ENCODE data around the gene C8A.

C8A gene

GRCh38 chr1:56897150-56898004 is 42.8 kb downstream of the C8A start:
- no peak for DNase-seq

- DNase-seq = no peak
These were observed 43.4 kb downstream of the C8A start for GRCh38 chr1:56898005-56898373.

- DNase-seq = no peak
These were observed 44.3 kb downstream of the C8A start for GRCh38 chr1:56898879-56899278.

GRCh38 chr1:56901716-56902115 is 47.1 kb downstream of the C8A start:
- DNase-seq = peak; percentile 42

DNA sequence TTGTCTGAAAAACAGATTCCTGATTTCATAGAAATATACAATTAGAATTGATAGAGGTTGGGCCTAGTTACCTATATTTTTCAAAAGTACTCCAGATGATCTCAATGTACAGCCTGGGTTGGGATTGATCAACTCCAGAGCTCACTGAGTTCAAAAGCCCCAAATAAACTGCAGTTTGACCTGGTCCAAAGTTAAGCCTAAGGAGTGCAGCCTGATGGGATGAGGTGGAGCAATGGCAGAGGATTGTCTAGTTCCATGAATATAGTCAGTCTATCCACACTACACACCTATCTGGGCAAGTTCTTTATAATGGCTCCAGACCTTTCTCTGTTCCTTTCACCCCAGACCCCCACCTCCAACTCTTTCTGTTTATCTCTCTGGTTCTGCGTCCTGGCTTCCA is 49.2 kb downstream of the C8A start:
- DNase-seq = no peak

- DNase-seq = no peak
These were observed 50.2 kb downstream of the C8A start for GRCh38 chr1:56904663-56905397.

GRCh38 chr1:56905667-56906066 is 51.1 kb downstream of the C8A start:
- DNase-seq = no peak

- peak; percentile 52 for DNase-seq
These were observed 54.1 kb downstream of the C8A start for GRCh38 chr1:56908619-56909221.

GRCh38 chr1:56910441-56910985 is 55.9 kb downstream of the C8A start:
- DNase-seq = no peak

DNA sequence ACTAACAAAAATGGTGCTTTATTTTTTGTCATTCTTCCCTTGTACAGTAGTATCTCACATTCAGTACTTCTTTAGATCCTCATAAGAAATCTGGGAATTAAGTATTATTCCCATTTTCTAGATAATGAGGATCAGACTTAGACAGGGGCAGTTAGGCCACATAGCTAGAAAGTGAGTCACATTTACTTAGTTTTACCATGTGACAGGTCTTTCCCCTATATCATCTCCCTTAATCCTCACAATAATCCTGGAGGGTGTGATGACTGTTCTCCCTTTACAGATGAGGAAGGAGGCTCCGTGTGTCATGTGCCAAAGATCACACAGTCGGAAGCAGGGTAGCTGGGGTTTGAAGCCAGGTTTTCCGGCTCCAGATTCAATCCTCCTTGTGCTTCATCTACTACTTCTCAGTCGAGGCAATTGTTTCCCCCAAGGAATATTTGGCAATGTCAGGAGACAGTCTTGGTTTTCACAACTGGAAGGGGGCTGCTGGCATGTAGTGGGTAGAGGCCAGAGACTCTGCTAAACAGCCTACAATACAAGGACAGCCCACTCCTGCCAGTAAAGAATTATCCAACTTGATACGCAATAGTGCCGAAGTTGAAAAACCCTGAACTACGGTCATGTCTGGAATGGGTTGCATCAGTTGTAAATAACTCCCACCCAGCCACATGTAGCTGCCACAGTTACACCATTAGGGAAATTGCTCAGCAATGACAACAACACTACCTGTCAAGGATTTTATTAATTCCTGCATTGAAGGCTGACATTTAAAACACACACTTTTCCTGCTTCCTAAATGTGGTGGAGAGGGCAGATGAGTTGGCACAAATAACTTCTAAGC is 56.7 kb downstream of the C8A start:
- peak; percentile 81 for DNase-seq

DNA sequence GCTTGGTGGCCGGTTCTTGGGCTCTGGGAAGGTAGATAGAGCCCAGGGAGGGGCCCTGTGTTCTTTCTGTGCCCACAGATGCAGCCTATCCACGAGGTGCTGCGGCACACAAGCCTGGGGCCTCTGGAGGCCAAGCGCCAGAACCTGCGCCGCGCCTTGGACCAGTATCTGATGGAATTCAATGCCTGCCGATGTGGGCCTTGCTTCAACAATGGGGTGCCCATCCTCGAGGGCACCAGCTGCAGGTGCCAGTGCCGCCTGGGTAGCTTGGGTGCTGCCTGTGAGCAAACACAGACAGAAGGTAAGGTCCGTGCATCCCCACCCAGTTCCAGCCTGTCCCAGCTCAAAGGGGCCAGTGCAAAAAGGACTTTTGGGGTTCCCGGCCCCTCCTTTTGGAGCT is 57.7 kb downstream of the C8A start:
- DNase-seq = no peak

DNA sequence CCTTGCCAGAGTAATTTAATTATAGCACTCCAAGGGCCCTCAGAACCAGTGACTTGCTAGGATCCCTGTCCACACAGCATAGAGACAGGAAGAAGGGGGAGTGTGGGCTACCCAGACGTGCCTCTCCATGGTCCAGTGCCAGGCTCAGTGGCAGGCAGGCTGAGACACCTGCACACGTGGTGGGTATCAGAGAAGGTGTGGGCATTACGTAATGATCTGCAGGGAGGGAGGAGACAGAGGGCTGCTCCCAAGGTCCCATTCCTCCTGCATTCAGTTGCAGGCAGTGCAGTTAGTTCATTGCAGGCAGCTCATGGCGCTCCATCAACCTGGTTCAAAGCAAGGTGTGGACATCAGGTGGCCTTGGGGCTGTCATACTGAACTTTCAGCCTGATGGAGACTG is 61.4 kb downstream of the C8A start:
- DNase-seq = no peak

DNA sequence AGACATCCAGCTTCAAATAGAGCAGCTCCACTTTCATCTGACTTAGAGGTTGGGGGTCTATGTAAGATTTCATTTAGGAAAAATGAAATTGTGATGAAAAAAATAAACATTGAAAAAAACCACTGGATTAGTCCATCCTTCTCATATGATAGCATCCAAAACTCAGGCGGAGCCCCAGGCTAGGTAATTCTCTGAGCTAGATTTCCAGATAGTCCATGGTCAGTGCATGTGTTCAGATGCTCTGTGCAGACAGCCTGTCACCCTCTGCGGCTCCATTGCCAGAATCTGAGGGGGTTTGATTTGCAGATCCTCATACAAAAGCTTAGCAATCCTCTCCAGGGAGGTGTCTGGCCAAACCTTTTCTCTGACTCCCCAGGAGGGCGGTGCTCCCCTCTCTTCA is 62.0 kb downstream of the C8A start:
- DNase-seq = no peak

DNA sequence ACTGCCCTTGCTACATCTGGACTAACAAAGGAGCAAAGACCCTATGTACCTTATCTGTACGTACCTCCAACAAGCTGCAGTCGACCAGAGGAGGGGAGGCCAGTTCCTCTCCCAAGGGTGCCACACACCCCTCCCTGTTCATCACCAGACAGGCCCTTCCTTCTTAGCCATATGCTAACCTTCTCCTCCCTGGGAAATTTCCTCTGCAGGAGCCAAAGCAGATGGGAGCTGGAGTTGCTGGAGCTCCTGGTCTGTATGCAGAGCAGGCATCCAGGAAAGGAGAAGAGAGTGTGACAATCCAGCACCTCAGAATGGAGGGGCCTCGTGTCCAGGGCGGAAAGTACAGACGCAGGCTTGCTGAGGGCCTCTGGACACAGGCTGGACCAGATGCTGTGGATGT is 62.8 kb downstream of the C8A start:
- DNase-seq = no peak

GRCh38 chr1:56920591-56921001 is 66.0 kb downstream of the C8A start:
- no peak for DNase-seq

DNA sequence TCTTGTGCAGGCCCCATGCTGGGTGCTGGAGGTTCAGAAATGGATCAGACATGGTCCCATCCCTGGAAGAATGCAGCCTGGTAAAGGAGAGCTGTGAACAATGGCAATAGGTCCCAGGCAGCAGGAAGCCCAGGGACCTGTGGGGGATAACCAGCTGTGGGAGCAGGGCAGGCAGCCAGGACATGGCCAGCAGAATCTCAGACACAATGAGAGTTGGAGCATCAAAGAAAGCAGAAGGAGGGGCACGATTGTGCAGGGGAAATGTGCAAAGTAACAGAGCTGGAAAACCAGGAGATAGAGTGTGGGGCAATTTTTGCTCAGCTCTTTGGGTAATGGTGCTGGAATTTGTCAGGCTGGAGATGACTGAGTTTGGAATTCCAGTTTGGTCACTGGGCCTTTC is 66.9 kb downstream of the C8A start:
- no peak for DNase-seq

DNA sequence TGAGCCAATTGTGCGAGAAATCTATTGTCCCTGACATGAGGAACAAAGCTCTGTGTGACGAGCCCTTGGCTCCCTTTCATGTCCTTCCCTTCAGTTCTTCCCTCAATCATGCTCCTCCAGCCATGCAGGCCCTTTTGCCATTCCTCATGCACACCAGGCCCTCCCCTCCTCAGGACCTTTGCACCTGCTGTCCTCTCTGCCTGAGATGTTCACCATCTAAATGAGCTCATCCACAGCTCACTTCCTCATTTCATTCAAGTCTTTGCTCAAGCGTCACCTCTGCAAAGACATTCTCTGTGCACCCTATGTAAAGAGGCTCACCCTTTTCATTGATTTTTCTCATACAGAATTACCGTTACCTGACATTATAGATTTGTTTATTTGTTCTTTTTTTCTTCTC is 67.5 kb downstream of the C8A start:
- no peak for DNase-seq

DNA sequence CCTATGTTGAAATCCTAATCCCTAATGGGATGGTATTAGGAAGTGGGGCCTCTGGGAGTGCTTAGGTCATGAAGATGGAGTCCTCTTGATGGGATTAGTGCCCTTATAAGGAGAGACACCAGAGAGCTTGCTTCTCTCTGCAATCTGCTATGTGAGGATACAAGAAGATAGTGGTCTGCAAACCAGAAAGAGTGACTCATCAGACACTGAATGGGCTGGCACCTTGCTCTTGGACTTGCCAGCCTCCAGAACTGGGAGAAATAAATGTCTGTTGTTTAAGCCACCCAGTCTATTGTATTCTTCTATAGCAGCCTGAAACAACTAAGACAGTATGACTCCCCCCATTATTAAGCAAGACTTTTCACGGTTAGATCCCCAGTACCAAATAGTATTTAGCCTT is 67.9 kb downstream of the C8A start:
- no peak for DNase-seq

GRCh38 chr1:56923201-56923600 is 68.6 kb downstream of the C8A start:
- no peak for DNase-seq

GRCh38 chr1:56924116-56924515 is 69.5 kb downstream of the C8A start:
- DNase-seq = no peak

DNA sequence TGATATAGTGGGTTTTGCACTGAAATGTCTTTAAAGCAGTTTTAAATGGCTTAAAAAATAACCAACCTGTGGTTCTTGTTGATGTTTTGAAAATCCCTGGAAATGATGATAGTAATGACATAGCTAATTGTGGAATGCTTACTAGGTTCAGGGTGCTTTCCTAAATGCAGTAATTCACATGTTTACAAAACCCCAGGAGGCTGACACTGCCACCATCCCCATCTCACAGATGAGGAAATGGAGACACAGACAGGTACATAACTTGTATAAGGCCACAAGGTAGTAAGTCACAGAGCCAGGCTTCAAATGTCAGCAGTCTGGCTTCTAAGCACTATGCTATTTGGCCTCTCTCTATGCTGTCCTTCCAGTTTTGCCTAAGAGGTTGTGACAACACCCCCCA is 70.6 kb downstream of the C8A start:
- no peak for DNase-seq

DNA sequence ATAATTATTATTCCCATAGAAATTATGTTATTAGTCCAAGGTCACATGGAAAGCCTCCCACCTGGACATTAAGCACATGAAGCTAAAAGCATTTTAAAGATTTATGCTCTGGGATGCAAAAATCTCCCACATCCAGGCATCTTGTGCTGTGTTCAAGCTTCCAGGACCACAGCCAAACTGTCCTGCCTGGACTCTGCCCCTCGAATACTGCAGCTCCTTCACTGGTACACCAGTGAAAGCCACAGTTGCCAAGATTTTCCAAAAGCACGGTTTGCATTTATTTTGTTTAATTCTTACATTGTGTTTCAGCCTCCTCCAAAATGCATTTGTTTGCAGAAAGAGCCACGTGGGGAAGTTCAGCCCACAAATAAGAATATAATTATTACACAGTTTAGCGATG is 72.6 kb downstream of the C8A start:
- DNase-seq = no peak

DNA sequence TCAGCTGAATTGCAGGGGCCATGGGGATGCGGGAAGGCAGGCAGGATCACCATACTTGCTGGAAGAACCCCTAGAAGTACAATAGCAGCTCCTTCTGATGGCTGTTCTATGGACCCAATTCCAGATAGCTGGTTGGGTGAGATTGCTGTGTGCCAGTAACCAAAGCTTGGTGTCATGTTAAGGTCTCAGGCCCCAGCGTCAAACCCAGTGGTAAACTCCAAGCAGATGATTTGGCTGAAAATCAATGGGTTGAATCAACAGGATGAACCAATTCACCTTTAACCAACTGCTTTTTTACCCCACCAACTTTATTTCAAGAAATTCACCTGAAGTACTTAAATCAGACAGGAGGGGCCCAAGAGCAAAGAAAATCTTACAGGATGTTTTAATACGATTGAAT is 73.4 kb downstream of the C8A start:
- DNase-seq = no peak

Measured in EL (cell line).